COLO668 (cell line): ENCODE data around the gene PEX1.
A peak's percentile ranks its signal among the peaks of the same experiment; 100 is the strongest.
"Not testable (repeated sequence)": the region's sequence is repeated elsewhere in the genome, so short reads cannot be mapped to it uniquely, and the experiment has no call there.

Experiments used
- DNase-seq: peaks from one replicate; lab custom pipeline; 2025; ENCODE audit not compliant: unreplicated experiment; lab: John Stamatoyannopoulos, UW

Gene PEX1

GRCh38 chr7:92461027-92462003 lies 67.0 kb downstream of the PEX1 start:
- peak; percentile 34 for DNase-seq

DNA sequence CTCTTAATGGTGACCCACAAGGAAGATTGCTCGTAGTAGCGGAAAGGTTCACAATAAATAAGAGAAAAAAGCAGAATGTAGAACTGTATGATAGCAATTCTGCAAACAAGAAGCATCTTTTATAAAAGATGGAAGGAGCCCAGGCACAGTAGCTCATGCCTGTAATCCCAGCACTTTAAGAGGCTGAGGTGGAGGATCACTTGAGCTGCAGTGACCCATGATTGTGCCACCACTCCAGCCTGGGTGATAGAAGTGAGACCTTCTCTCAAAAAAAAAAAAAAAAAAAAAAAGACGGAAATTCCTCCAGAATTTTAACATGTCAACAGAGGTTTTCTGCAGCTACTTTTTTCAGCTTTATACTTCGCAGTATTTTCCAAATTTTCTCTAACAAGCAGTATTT lies 67.8 kb downstream of the PEX1 start:
- DNase-seq = no peak

- no peak for DNase-seq
Measured at GRCh38 chr7:92460109-92460508, 68.2 kb downstream of the PEX1 start.

DNA sequence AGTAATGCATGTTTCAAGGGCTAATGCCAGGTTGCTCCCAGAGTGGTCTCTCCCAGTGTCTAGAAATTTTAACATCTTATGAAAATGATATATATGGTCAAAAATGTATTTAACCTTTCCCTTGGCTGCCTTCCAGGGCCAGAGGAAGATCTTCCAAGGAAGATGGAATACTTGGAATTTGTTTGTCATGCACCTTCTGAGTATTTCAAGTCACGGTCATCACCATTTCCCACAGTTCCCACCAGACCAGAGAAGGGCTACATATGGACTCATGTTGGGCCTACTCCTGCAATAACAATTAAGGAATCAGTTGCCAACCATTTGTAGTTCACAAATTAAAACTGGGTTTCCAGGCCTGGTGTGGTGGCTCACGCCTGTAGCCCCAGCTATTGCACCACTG lies 72.1 kb downstream of the PEX1 start:
- no peak for DNase-seq

GRCh38 chr7:92451645-92452044 lies 76.7 kb downstream of the PEX1 start:
- no peak for DNase-seq

GRCh38 chr7:92448205-92448747 lies 80.0 kb downstream of the PEX1 start:
- DNase-seq = peak; percentile 58

DNA sequence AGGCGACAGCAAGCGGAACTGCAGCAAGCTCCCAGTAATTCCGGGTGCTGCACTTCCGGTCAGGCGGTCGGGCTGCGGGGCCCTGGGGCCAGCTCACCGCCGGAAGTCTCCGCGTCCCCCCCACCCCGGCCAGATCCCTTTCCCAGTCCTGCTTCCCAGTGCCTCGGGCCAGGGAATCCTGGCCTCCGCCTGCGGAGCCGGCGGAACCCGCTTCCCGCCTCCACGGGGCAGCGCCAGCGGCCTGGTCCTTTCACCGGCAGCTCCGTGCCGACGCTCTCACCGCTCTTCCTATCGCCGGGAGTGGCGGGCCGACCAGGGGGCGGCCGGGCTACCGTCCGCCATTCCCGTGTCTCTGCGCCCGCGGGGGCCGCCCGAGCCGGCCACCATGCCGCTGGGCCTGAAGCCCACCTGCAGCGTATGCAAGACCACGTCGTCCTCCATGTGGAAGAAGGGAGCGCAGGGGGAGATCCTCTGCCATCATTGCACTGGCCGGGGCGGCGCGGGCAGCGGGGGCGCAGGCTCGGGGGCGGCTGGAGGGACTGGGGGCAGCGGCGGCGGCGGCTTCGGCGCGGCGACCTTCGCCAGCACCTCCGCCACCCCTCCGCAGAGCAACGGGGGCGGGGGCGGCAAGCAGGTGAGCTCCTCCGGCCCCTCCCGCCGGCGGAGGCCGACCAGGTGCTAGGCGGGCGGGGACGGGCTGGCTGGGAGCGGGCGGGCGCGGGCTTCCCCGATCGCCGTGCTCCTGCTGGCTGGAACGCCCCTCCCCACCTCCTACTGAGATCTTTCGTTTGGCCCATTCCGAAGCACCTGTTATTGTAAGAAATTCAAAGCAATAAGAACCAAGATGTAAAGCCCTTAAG lies 80.7 kb downstream of the PEX1 start, which contains the start of gene GATAD1:
Gene GATAD1, plus strand, starts transcription at position 138 of the 860 bp plus-strand sequence. Its CDS starts 248 bp downstream, at position 386.
- DNase-seq = peak; percentile 90

DNA sequence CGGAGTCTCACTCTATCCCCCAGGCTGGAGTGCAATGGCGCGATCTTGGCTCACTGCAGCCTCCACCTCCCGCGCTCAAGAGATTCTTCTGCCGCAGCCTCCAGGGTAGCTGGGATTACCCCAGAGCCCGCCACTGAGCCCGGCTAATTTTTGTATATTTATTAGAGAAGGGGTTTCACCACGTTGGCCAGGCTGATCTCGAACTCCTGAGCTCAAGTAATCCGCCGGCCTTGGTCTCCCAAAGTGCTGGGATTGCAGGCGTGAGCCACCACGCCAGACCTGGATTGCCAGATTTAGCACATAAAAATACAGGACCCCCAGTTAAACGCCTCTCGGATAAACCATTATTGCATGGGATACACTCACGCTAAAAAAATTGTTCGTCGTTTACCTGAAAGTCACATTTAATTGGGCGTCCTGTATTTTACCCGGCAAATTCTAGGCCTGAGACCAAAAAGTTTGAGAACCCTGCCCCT lies 81.4 kb downstream of the PEX1 start:
- no peak for DNase-seq

DNA sequence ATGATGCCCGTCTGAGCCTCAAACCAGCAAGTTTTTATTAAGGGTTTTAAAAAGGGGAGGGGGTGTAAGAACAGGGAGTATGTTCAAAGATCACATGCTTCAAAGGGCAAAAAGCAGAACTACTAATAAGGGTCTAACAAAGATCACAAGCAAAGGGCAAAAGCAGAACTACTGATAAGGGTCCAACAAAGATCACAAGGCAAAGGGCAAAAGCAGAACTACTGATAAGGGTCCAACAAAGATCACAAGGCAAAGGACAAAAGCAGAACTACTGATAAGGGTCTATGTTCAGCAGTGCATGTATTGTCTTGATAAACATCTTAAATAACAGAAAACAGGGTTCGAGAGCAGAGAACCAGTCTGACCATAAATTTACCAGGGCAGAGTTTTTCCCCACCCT lies 85.6 kb downstream of the PEX1 start:
- not testable (repeated sequence) for DNase-seq

DNA sequence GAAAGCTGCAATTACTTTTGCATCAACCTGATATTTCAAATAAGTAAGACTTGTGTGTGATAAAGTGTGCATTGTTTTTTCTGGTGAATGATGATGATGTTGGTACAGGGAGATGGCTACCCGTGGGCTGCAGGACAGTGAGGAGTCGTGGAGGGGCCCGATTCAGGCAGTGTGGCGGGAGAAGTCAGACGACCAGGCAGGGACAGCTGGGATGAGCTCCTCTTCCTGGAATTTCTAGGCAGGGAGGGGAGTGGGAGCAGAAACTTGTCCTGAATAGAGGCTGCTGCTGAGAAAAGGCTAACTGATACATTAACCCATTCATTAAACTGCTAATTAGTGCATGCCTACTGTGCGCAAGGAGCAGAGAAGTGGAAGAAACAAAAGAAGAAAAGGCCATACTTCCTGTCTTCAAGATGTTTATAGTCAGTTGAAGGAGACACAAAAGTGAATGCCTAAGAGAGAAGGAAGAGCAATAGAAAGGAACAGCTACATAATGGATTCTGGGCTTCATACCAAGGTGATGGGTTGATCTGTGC lies 90.3 kb downstream of the PEX1 start:
- no peak for DNase-seq
